ENCODE measurements around the gene PDGFA.
A peak's percentile ranks its signal among the peaks of the same experiment; 100 is the strongest.

The PDGFA gene

GRCh38 chr7:471866-472639 is 47.6 kb downstream of the PDGFA start:
- no peak for ATAC-seq

GRCh38 chr7:471191-471865 is 48.3 kb downstream of the PDGFA start:
- no peak for ATAC-seq

- ATAC-seq, result no peak
Measured at GRCh38 chr7:469563-469961, 50.1 kb downstream of the PDGFA start.

- ATAC-seq, result no peak
Measured at GRCh38 chr7:468681-469562, 50.7 kb downstream of the PDGFA start.

GRCh38 chr7:467856-468545 is 51.6 kb downstream of the PDGFA start:
- ATAC-seq, result no peak

- ATAC-seq, result no peak
Measured at GRCh38 chr7:467393-467828, 52.2 kb downstream of the PDGFA start.

- ATAC-seq, result no peak
Measured at GRCh38 chr7:466465-467191, 53.0 kb downstream of the PDGFA start.

GRCh38 chr7:465710-466400 is 53.8 kb downstream of the PDGFA start:
- ATAC-seq, result no peak

- ATAC-seq, result no peak
Measured at GRCh38 chr7:464454-465401, 54.9 kb downstream of the PDGFA start.

GRCh38 chr7:463817-464453 is 55.7 kb downstream of the PDGFA start:
- no peak for ATAC-seq

- ATAC-seq, result no peak
Measured at GRCh38 chr7:463362-463781, 56.3 kb downstream of the PDGFA start.

- no peak for ATAC-seq
Measured at GRCh38 chr7:462173-463103, 57.2 kb downstream of the PDGFA start.

GRCh38 chr7:461453-462172 is 58.0 kb downstream of the PDGFA start:
- peak in 1 of 2 donors; percentile 7 for ATAC-seq

GRCh38 chr7:461117-461452 is 58.6 kb downstream of the PDGFA start:
- ATAC-seq, result no peak

GRCh38 chr7:460374-461116 is 59.1 kb downstream of the PDGFA start:
- ATAC-seq, result no peak

GRCh38 chr7:459584-460373 is 59.9 kb downstream of the PDGFA start:
- no peak for ATAC-seq

Data from activated CD4-positive, CD25-positive, alpha-beta regulatory T cell treated with anti-CD3 and anti-CD28 coated beads, Interleukin-2, amount 50 U/mL, for 24 hours (primary cell).